Smooth muscle cell (in vitro differentiated cells): Measurements from ENCODE around the gene PPL. TPM values are rescaled to one million over a fixed set of nuclear protein-coding genes. Genes with fewer than 3 reads are reported as not detected.

Source experiments
- DNase-seq: peaks from one replicate; lab custom pipeline; 2025; ENCODE audit not compliant: unreplicated experiment; lab: John Stamatoyannopoulos, UW
- H2AFZ ChIP-seq: fragments of 200-600 bp; sonication (generic); 2 replicates; pipeline ENCODE4 v1.6.0; 2016; ENCODE audit warnings: antibody characterized with exemption, low read depth, mild to moderate bottlenecking
- H3F3A ChIP-seq: fragments of 200-600 bp; sonication (generic); 2 replicates; pipeline ENCODE4 v1.6.0; 2017; ENCODE audit warnings: antibody characterized with exemption, low read depth
- H3K27ac ChIP-seq: fragments of 200-600 bp; sonication (generic); 2 replicates; pipeline ENCODE4 v1.5.1; 2016; ENCODE audit warnings: low read depth, mild to moderate bottlenecking
- H3K27me3 ChIP-seq: fragments of 200-600 bp; sonication (generic); 2 replicates; pipeline ENCODE4 v1.6.1; 2016; ENCODE audit warnings: low read depth, mild to moderate bottlenecking
- H3K36me3 ChIP-seq: fragments of 200-600 bp; sonication (generic); 2 replicates; pipeline ENCODE4 v1.5.1; 2016; ENCODE audit warnings: low read depth
- H3K4me1 ChIP-seq: fragments of 200-600 bp; sonication (generic); 2 replicates; pipeline ENCODE4 v1.5.1; 2016; ENCODE audit warnings: low read depth
- H3K4me2 ChIP-seq: fragments of 200-600 bp; sonication (generic); 2 replicates; pipeline ENCODE4 v1.6.0; 2016; ENCODE audit warnings: mild to moderate bottlenecking
- H3K4me3 ChIP-seq: fragments of 200-600 bp; sonication (generic); 2 replicates; pipeline ENCODE4 v1.5.1; 2016; ENCODE audit warnings: mild to moderate bottlenecking
- H3K79me2 ChIP-seq: fragments of 200-600 bp; sonication (generic); 2 replicates; pipeline ENCODE4 v1.6.0; 2016; ENCODE audit warnings: low read depth, mild to moderate bottlenecking
- H3K9ac ChIP-seq: fragments of 200-600 bp; sonication (generic); 2 replicates; pipeline ENCODE4 v1.6.0; 2016; ENCODE audit warnings: low read depth
- H3K9me3 ChIP-seq: fragments of 200-600 bp; sonication (generic); replicated peaks from 2 replicates; pipeline ENCODE4 v1.5.1; 2016; ENCODE audit warnings: low read depth
- H4K20me1 ChIP-seq: fragments of 200-600 bp; sonication (generic); 2 replicates; pipeline ENCODE4 v1.6.0; 2016; ENCODE audit warnings: low read depth
- CTCF ChIP-seq: fragments of 200-600 bp; sonication (generic); IDR thresholded peaks from 2 replicates; pipeline ENCODE4 v1.5.1; 2017; ENCODE audit warnings: borderline replicate concordance, mild to moderate bottlenecking, antibody characterized with exemption; ENCODE audit not compliant: insufficient read depth, poor library complexity, severe bottlenecking
- WGBS: methylation state at CpG from one replicate; pipeline ENCODE4 v1.1.7; 2016; ENCODE audit warnings: low lambda C conversion rate; 5-methylcytosine and 5-hydroxymethylcytosine counted together
- polyA plus RNA-seq: library from polyadenylated mRNA; unstranded; fragments of >200 nt; fragmentation: Nextera tagmentation; extraction: Ambion mirVana; gene quantifications from 2 replicates; pipeline ENCODE4 v1.2.1, GENCODE V29; 2016
- total RNA-seq: library from RNA; depleted of rRNA; stranded (reverse); fragments of >200 nt; gene quantifications from 2 replicates; pipeline ENCODE4 v1.2.3, GENCODE V29; 2014

PPL gene
- total and polyA plus RNA-seq, 2 experiments from 2014 or later, result 3.0 to 7.7 TPM

GRCh38 chr16:4846901-4847773 lies 89.8 kb downstream of the PPL start, which contains the start of the genes GLYR1 and UBN1:
Gene GLYR1 (minus strand): TSS chr16:4847288. CDS start chr16:4847265, 23 bp downstream.
Gene UBN1 (plus strand): TSS chr16:4847481. CDS start chr16:4852918, 5,437 bp downstream.
- WGBS, result 1% methylated on average over 93 of the region's 126 CpGs
- Histone ChIP-seq H3K9me3 (no peaks in the 10 kb centered on the region), H3K4me1 (peaks cover 29% of the 10 kb centered on the region), H3K4me3 (peak within 1 kb of the TSS; percentile 82), H3K9ac (peak within 1 kb of the TSS; percentile 94), H3K4me2 (peak within 1 kb of the TSS; percentile 94), H4K20me1 (peaks cover 64% of the 10 kb centered on the region), H2AFZ (peak within 1 kb of the TSS; percentile 91), H3K79me2 (peaks cover 74% of the 10 kb centered on the region), H3K27me3 (no peaks in the 10 kb centered on the region), H3K36me3 (peaks cover 12% of the 10 kb centered on the region), H3K27ac (peak within 1 kb of the TSS; percentile 92), H3F3A (peaks cover 5% of the 10 kb centered on the region)
- no peak for TF ChIP-seq CTCF
- DNase-seq, result peak; percentile 97

GRCh38 chr16:4846503-4846900 lies 90.4 kb downstream of the PPL start:
- Histone ChIP-seq H3K79me2 (peaks cover 68% of the 10 kb centered on the region), H3K9ac (peak overlapping the region; percentile 94), H3K36me3 (peaks cover 12% of the 10 kb centered on the region), H4K20me1 (peaks cover 63% of the 10 kb centered on the region), H3K4me2 (peak overlapping the region; percentile 94), H3F3A (peaks cover 5% of the 10 kb centered on the region), H3K4me3 (peak overlapping the region; percentile 82), H2AFZ (no peak overlapping the region), H3K9me3 (no peaks in the 10 kb centered on the region), H3K4me1 (peaks cover 28% of the 10 kb centered on the region), H3K27ac (peak overlapping the region; percentile 92), H3K27me3 (no peaks in the 10 kb centered on the region)
- peak; percentile 54 for DNase-seq
- under 1% methylated on average over 27 of the region's 27 CpGs for WGBS
- TF ChIP-seq CTCF, result no peak

GRCh38 chr16:4840984-4841383 lies 96.0 kb downstream of the PPL start:
- Histone ChIP-seq H3K9me3 (no peaks in the 10 kb centered on the region), H3K4me2 (no peak overlapping the region), H3K27ac (no peak overlapping the region), H3K36me3 (peaks cover 12% of the 10 kb centered on the region), H3K4me3 (no peak overlapping the region), H4K20me1 (peaks cover 45% of the 10 kb centered on the region), H3K4me1 (peaks cover 6% of the 10 kb centered on the region), H3K79me2 (peaks cover 27% of the 10 kb centered on the region), H3K9ac (no peak overlapping the region), H2AFZ (no peak overlapping the region), H3F3A (peaks cover 13% of the 10 kb centered on the region), H3K27me3 (no peaks in the 10 kb centered on the region)
- DNase-seq, result no peak
- WGBS, result 75% methylated on average over 5 of the region's 5 CpGs
- no peak for TF ChIP-seq CTCF
